Epithelial cell of esophagus (primary cell): ENCODE measurements around the gene RIN1.

ENCODE experiments used
- DNase-seq: peaks from one replicate; pipeline ENCODE4 v3.0.0; 2010; ENCODE audit warnings: low read depth
- H3K4me3 ChIP-seq: 2 replicates; pipeline ENCODE4 v1.5.1; 2011; ENCODE audit warnings: mild to moderate bottlenecking, low read length, control low read depth
- CTCF ChIP-seq: IDR thresholded peaks from 2 replicates; pipeline ENCODE4 v1.5.1; 2011; ENCODE audit warnings: low read depth, mild to moderate bottlenecking, low read length, control low read depth, inconsistent platforms; ENCODE audit not compliant: insufficient read depth; ENCODE audit errors: missing control alignments

The RIN1 gene

GRCh38 chr11:66331542-66332370 lies 4.5 kb downstream of the RIN1 start:
- DNase-seq, result no peak
- no peak overlapping the region for H3K4me3 ChIP-seq
- no peak for TF ChIP-seq CTCF

GRCh38 chr11:66330931-66331330 lies 5.3 kb downstream of the RIN1 start:
- no peak for TF ChIP-seq CTCF
- H3K4me3 ChIP-seq, result no peak overlapping the region
- DNase-seq, result no peak

GRCh38 chr11:66329165-66329673 lies 7.0 kb downstream of the RIN1 start:
- DNase-seq, result no peak
- H3K4me3 ChIP-seq, result no peak overlapping the region
- TF ChIP-seq CTCF, result no peak

- peak; percentile 88 for TF ChIP-seq CTCF
- no peak overlapping the region for H3K4me3 ChIP-seq
- peak; percentile 70 for DNase-seq
These were observed 7.7 kb downstream of the RIN1 start for GRCh38 chr11:66328302-66329144.

- H3K4me3 ChIP-seq, result no peak overlapping the region
- no peak for TF ChIP-seq CTCF
- peak; percentile 53 for DNase-seq
These were observed 8.3 kb downstream of the RIN1 start for GRCh38 chr11:66328031-66328301.

GRCh38 chr11:66327171-66328030 lies 8.8 kb downstream of the RIN1 start:
- peak; percentile 45 for DNase-seq
- H3K4me3 ChIP-seq, result no peak overlapping the region
- no peak for TF ChIP-seq CTCF
